WI38 (cell line): ENCODE measurements around the gene ZNRF1.

Experiments used
- H3K4me3 ChIP-seq: 2 replicates; pipeline ENCODE4 v1.5.1; 2011; ENCODE audit warnings: low read depth, mild to moderate bottlenecking, control low read depth, low read length
- CTCF ChIP-seq: IDR thresholded peaks from 2 replicates; pipeline ENCODE4 v1.5.1; 2012; ENCODE audit warnings: low read depth, mild to moderate bottlenecking, control low read depth, low read length

Gene ZNRF1

GRCh38 chr16:75081179-75081859 is 82.5 kb downstream of the ZNRF1 start:
- no peak for TF ChIP-seq CTCF
- H3K4me3 ChIP-seq = no peak overlapping the region

- no peak for TF ChIP-seq CTCF
These were observed 85.0 kb downstream of the ZNRF1 start for GRCh38 chr16:75083813-75084212.

GRCh38 chr16:75085556-75085955 is 86.7 kb downstream of the ZNRF1 start:
- H3K4me3 ChIP-seq = no peak overlapping the region
- no peak for TF ChIP-seq CTCF

More at GRCh38 chr16:75083813-75084212, 85.0 kb downstream of the ZNRF1 start:
- no peak overlapping the region for H3K4me3 ChIP-seq

- no peak overlapping the region for H3K4me3 ChIP-seq
- TF ChIP-seq CTCF = no peak
These were observed 87.5 kb downstream of the ZNRF1 start for GRCh38 chr16:75086281-75086680.

GRCh38 chr16:75086688-75087374 is 88.0 kb downstream of the ZNRF1 start:
- no peak overlapping the region for H3K4me3 ChIP-seq
- TF ChIP-seq CTCF = no peak

- TF ChIP-seq CTCF = no peak
- H3K4me3 ChIP-seq = peak overlapping the region; percentile 47
These were observed 88.7 kb downstream of the ZNRF1 start for GRCh38 chr16:75087375-75087979.

- H3K4me3 ChIP-seq = no peak overlapping the region
- TF ChIP-seq CTCF = no peak
These were observed 89.4 kb downstream of the ZNRF1 start for GRCh38 chr16:75088216-75088615.
